Osteocyte (in vitro differentiated cells): ENCODE data around the gene MYRF. TPM values are rescaled to one million over a fixed set of nuclear protein-coding genes. Genes with fewer than 3 reads are reported as not detected.
A peak's percentile ranks its signal among the peaks of the same experiment; 100 is the strongest.

Experiments used
- DNase-seq: peaks from one replicate; pipeline ENCODE4 v3.0.0; 2021; ENCODE audit warnings: mixed read lengths; ENCODE audit not compliant: unreplicated experiment; ENCODE audit errors: extremely low spot score
- H3K27ac Mint-ChIP-seq: one replicate; pipeline ENCODE4 v1.8.0; 2021; ENCODE audit warnings: mild to moderate bottlenecking, mixed read lengths; ENCODE audit not compliant: unreplicated experiment
- H3K27me3 Mint-ChIP-seq: one replicate; pipeline ENCODE4 v1.8.0; 2021; ENCODE audit warnings: mixed read lengths; ENCODE audit not compliant: unreplicated experiment
- H3K36me3 Mint-ChIP-seq: one replicate; pipeline ENCODE4 v1.8.0; 2021; ENCODE audit warnings: mixed read lengths; ENCODE audit not compliant: unreplicated experiment
- H3K4me1 Mint-ChIP-seq: one replicate; pipeline ENCODE4 v1.8.0; 2021; ENCODE audit warnings: mixed read lengths; ENCODE audit not compliant: unreplicated experiment
- H3K4me3 Mint-ChIP-seq: one replicate; pipeline ENCODE4 v1.8.0; 2021; ENCODE audit warnings: mild to moderate bottlenecking, moderate library complexity, mixed read lengths; ENCODE audit not compliant: unreplicated experiment
- H3K9me3 Mint-ChIP-seq: one replicate; pipeline ENCODE4 v1.8.0; 2021; ENCODE audit warnings: mixed read lengths; ENCODE audit not compliant: unreplicated experiment
- long read RNA-seq: library from polyadenylated mRNA; unstranded; transcript quantifications from one replicate; pipeline ENCODE4 v2.0.0, GENCODE V29; 2021
- total RNA-seq: library from RNA; stranded (reverse); gene quantifications from 2 replicates; pipeline ENCODE4 v1.2.1, GENCODE V29; 2021
- TF ChIP-seq, protein P1 (sequence below): fragments of 200-600 bp; sonication (generic); IDR thresholded peaks from 2 replicates; pipeline ENCODE4 v1.5.0; 2021; ENCODE audit warnings: antibody characterized with exemption, mild to moderate bottlenecking, moderate library complexity

Gene MYRF
- 0.43 and 0.47 TPM in 2 replicates for total RNA-seq
- long read RNA-seq, partial matches to known transcripts = 2 of 2 reads
- long read RNA-seq, other reads (novel, unspliced or antisense) = 0 of 2 reads

DNA sequence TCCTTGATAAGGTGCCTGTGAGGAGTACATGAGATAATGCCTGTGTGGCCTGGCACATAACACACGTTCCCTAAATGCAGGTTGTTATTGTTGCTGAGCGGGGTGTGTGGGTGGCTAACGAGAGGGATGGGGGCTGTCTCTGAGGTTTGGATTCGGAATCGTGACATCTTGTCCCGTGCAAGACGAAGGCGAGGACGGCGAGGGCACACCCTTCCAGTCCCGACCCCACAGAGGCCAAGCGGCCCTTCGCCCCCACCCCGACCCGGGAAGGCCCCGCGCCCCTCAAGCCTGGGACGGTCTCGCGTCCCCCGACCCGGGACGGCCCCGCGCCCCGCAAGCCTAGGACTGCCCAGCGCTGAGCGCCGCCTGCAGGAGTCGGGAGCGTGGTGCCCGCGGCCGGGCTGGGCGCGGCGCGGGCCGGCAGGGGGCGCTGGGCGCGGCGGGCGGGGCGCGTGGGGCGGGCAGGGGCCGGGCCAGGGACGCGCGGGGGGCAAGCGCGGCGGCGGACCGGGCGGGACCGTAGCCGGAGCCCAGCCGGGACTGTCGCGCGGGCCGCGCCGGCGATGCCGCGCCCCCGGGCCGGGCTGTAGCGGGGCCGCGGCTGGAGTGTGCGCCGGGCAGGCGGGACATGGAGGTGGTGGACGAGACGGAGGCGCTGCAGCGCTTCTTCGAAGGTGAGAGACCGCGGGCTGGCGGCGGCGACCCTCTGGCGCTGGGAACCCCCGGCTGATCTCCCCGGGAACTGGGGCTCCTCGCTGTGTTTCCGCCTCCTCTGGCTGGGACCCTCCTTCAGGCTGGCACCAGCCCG is at the start of gene MYRF:
Gene MYRF, plus strand, starts transcription at position 520 of the 808 bp plus-strand sequence. Its CDS starts 109 bp downstream, at position 629.
- Mint-ChIP-seq H3K27me3 (no peaks in the 10 kb centered on the region), H3K27ac (no peak within 1 kb of the TSS), H3K4me1 (peaks cover 23% of the 10 kb centered on the region), H3K4me3 (peak within 1 kb of the TSS; percentile 66), H3K36me3 (no peaks in the 10 kb centered on the region), H3K9me3 (no peaks in the 10 kb centered on the region)
- DNase-seq = peak; percentile 89
- TF ChIP-seq, protein P1, sequence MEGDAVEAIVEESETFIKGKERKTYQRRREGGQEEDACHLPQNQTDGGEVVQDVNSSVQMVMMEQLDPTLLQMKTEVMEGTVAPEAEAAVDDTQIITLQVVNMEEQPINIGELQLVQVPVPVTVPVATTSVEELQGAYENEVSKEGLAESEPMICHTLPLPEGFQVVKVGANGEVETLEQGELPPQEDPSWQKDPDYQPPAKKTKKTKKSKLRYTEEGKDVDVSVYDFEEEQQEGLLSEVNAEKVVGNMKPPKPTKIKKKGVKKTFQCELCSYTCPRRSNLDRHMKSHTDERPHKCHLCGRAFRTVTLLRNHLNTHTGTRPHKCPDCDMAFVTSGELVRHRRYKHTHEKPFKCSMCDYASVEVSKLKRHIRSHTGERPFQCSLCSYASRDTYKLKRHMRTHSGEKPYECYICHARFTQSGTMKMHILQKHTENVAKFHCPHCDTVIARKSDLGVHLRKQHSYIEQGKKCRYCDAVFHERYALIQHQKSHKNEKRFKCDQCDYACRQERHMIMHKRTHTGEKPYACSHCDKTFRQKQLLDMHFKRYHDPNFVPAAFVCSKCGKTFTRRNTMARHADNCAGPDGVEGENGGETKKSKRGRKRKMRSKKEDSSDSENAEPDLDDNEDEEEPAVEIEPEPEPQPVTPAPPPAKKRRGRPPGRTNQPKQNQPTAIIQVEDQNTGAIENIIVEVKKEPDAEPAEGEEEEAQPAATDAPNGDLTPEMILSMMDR = peak; percentile 58

DNA sequence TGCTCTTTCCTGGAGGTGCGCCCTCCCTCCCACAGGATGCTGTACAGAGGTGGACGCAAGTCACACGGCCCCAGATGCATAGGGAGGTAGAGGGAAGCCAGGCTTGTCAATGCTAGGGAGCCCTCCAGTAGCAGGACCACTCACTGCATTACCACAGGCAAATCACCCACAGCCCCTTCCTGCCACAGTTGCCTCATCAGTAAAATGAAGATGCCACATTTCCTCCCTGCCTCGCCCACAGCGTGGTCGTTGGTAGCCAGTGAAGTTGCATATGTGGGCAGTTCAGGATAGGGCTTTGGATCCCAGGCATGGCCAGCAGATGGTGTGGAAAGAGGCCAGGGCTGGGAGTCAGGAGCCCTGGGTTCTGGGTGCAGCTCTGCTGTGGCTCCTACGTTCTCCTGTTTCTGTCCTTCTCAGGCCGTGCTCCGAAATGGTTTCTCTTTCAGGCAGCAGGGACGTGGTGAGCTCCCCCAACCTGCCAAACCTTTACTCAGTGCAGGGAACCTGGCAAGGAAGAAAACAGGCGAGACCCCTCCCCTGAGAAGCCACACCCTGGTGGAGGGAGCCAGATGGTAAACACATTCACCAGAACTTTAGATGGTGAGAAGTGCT is 49.6 kb upstream of the MYRF start:
- Mint-ChIP-seq H3K36me3 (no peaks in the 10 kb centered on the region), H3K9me3 (no peaks in the 10 kb centered on the region), H3K4me3 (no peak overlapping the region), H3K4me1 (peaks cover 23% of the 10 kb centered on the region), H3K27ac (no peak overlapping the region), H3K27me3 (no peaks in the 10 kb centered on the region)
- TF ChIP-seq, protein P1 = no peak
- DNase-seq = no peak

DNA sequence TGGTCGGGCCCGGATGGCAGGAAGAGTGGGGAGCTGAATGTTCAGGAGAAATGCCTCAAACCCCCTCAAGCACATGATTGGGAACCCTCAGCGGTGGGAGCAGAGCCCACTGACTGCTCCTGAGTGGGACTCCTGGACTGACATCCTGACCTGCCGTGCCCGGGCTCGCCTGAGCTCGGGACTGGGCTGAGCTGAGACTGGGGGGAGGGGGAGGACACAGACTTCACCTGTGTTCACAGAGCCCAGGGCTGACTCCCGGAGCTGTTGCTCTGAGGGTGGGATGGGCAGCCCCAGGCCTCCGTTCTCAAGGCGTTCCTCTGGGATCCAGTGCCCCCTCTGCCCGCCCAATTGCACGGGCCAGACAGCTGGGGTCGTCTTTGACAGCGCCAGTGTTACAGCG is 47.6 kb upstream of the MYRF start:
- H3K27ac Mint-ChIP-seq = no peak overlapping the region

DNA sequence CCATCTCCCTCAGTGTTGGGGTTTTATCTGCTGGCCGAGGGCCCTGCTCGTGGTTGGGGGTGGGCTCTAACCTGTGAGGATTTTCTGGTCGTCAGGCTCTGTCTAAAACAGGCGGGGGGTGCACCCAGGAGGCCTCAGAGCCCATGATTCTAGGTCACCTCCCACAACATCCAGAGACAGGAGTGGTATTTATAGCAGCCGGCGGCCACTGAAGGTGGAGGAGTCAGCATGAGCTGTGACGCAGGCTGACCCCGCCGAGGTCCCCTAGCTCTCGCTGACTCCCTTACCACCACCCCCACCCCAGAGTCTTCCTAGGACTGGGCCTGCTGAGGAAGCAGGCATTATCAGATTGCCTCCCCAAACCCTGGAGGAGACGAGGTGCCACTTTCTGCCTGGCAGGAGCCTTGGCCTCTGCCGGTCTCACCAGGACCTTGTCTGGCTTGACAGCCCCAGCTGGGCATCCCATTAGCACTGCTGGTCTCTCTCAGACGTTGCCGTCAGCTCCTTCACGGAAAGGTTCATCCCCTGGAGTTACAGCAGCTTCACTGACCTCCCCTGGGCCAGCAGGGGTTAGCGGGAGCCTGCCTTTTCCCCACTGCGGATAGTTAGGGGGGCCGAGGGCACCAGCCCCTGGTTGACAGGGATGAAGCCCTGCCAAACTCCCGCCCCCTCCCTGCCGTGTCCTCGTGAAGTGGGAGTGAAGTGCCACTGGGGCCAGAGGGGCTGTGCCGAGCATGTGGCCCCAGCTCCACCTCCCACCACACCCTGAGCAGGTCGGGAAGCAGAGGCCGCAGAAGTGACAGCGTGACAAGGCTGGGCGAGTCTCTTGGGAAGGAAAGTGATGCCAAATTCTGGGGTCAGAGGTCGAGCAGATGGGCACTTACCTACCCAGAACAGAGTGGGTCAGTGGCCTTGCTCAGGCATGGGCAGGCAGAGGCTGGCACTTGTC is 45.7 kb upstream of the MYRF start:
- Mint-ChIP-seq H3K4me1 (peaks cover 2% of the 10 kb centered on the region), H3K4me3 (no peak overlapping the region), H3K27ac (no peak overlapping the region), H3K27me3 (no peaks in the 10 kb centered on the region), H3K36me3 (no peaks in the 10 kb centered on the region), H3K9me3 (no peaks in the 10 kb centered on the region)
- TF ChIP-seq, protein P1 = no peak
- no peak for DNase-seq

More for the DNA sequence above, 47.6 kb upstream of the MYRF start:
- Mint-ChIP-seq H3K9me3 (no peaks in the 10 kb centered on the region), H3K36me3 (no peaks in the 10 kb centered on the region), H3K4me3 (no peak overlapping the region), H3K27me3 (no peaks in the 10 kb centered on the region), H3K4me1 (peaks cover 7% of the 10 kb centered on the region)
- no peak for DNase-seq
- TF ChIP-seq, protein P1 = no peak
